SK-N-MC (cell line): ENCODE results near the gene ADGRL1.

Experiments used
- EZH2 ChIP-seq: fragments of 200-600 bp; sonication (generic); IDR thresholded peaks from one replicate; pipeline ENCODE4 v1.6.1; 2017; ENCODE audit warnings: antibody characterized with exemption
- FOXP2 ChIP-seq: optimal IDR thresholded peaks from 2 replicates; pipeline ENCODE3; 2011; ENCODE audit warnings: mild to moderate bottlenecking, moderate library complexity; ENCODE audit not compliant: insufficient read depth; ENCODE audit errors: extremely low read length, control extremely low read depth
- POLR2AphosphoS5 ChIP-seq: IDR thresholded peaks from 2 replicates; pipeline ENCODE4 v1.6.1; 2012; ENCODE audit warnings: mild to moderate bottlenecking, low read depth, low read length, borderline replicate concordance

DNA sequence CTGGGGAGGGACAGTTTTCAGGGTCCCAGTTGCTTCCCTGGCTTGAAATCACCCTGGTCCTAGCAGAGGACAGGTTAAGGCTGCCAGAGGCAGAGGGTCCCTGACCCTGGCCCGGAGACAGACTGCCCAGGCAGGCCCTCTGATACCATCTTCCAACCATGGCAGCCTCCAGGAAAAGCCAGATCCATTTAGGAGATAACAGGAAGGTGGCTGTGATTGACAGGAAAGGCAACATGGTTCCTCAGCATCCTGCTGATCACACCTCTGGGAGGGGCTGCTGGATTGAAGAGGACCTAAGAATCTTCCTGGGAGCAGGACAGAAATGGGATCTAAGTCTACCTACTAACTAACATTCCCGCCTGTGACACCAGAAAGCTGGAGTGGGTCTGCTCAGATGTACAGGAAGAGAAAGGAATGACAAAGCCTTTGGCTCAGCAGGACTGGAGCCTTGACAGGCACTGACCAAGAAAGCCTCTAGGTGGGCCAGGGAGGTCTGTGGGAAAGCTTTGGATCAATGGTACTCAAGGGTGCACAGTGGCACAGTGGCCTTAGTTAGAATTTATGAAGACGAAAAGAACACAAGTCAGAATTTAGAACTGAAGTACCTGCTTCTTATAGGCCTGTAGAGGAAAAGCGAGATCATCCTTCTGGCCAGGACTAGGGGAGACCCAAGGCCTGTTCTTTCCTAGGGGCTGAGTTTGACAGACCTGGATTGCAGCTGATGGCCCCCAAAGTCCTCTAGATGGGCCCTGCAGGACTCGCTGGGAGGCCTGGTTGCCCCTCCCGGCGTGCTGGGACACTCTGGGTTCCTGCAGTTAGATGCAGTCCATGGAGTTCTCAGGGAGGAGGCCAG lies 86.1 kb downstream of the ADGRL1 start:
- TF ChIP-seq EZH2, result no peak
- TF ChIP-seq POLR2AphosphoS5, result no peak
- TF ChIP-seq FOXP2, result no peak
